Measurements from ENCODE around the gene LYST.

LYST gene

GRCh38 chr1:235844776-235845175, 21.9 kb downstream of the LYST start:
- Histone ChIP-seq H3K4me2 (ENCODE audit: low read depth, low read length, poor library complexity, severe bottlenecking) (no peak overlapping the region), H3K9ac (ENCODE audit: low read depth, low read length, poor library complexity, severe bottlenecking) (no peak overlapping the region), H3K9me3 (ENCODE audit: insufficient read depth, low read depth, low read length) (no peaks in the 10 kb centered on the region), H3K36me3 (ENCODE audit: insufficient read depth, low read length) (no peaks in the 10 kb centered on the region), H3K27me3 (ENCODE audit: insufficient read depth, low read length, poor library complexity, severe bottlenecking) (no peaks in the 10 kb centered on the region), H3K79me2 (ENCODE audit: insufficient read depth, low read length) (no peaks in the 10 kb centered on the region), H4K20me1 (ENCODE audit: insufficient read depth, low read length, poor library complexity, severe bottlenecking) (no peaks in the 10 kb centered on the region), H3F3A (ENCODE audit: low read depth) (no peaks in the 10 kb centered on the region), H3K4me3 (ENCODE audit: low read length, poor library complexity, severe bottlenecking) (no peak overlapping the region), H2AFZ (ENCODE audit: low read length) (no peak overlapping the region), H3K4me1 (ENCODE audit: insufficient read depth, low read length, poor library complexity, severe bottlenecking) (no peaks in the 10 kb centered on the region), H3K9me2 (replicated peaks; ENCODE audit: low read depth, low read length) (no peaks in the 10 kb centered on the region)
- no peak for TF ChIP-seq CTCF (conservative IDR thresholded peaks at IDR 0.05; ENCODE audit: low read length)
- no peak for TF ChIP-seq EZH2phosphoT487 (IDR thresholded peaks at IDR 0.05; ENCODE audit: borderline replicate concordance)

GRCh38 chr1:235843461-235843961, 23.2 kb downstream of the LYST start:
- Histone ChIP-seq H4K20me1 (ENCODE audit: insufficient read depth, low read length, poor library complexity, severe bottlenecking) (no peaks in the 10 kb centered on the region), H3K79me2 (ENCODE audit: insufficient read depth, low read length) (no peaks in the 10 kb centered on the region), H3K36me3 (ENCODE audit: insufficient read depth, low read length) (no peaks in the 10 kb centered on the region), H3K9me3 (ENCODE audit: insufficient read depth, low read depth, low read length) (no peaks in the 10 kb centered on the region), H2AFZ (ENCODE audit: low read length) (no peak overlapping the region), H3K27me3 (ENCODE audit: insufficient read depth, low read length, poor library complexity, severe bottlenecking) (no peaks in the 10 kb centered on the region), H3K4me1 (ENCODE audit: insufficient read depth, low read length, poor library complexity, severe bottlenecking) (no peaks in the 10 kb centered on the region), H3K4me3 (ENCODE audit: low read length, poor library complexity, severe bottlenecking) (no peak overlapping the region), H3K9me2 (replicated peaks; ENCODE audit: low read depth, low read length) (no peaks in the 10 kb centered on the region), H3K4me2 (ENCODE audit: low read depth, low read length, poor library complexity, severe bottlenecking) (no peak overlapping the region), H3F3A (ENCODE audit: low read depth) (no peaks in the 10 kb centered on the region), H3K9ac (ENCODE audit: low read depth, low read length, poor library complexity, severe bottlenecking) (no peak overlapping the region)
- no peak for TF ChIP-seq EZH2phosphoT487 (IDR thresholded peaks at IDR 0.05; ENCODE audit: borderline replicate concordance)
- peak; percentile 72 for TF ChIP-seq CTCF (conservative IDR thresholded peaks at IDR 0.05; ENCODE audit: low read length)

GRCh38 chr1:235841938-235842545, 24.7 kb downstream of the LYST start:
- H3K27me3 ChIP-seq (ENCODE audit: insufficient read depth, low read length, poor library complexity, severe bottlenecking), result no peaks in the 10 kb centered on the region
- no peaks in the 10 kb centered on the region for H3K9me2 ChIP-seq (replicated peaks; ENCODE audit: low read depth, low read length)
- no peaks in the 10 kb centered on the region for H3F3A ChIP-seq (ENCODE audit: low read depth)
- H3K4me2 ChIP-seq (ENCODE audit: low read depth, low read length, poor library complexity, severe bottlenecking), result no peak overlapping the region
- H3K4me1 ChIP-seq (ENCODE audit: insufficient read depth, low read length, poor library complexity, severe bottlenecking), result no peaks in the 10 kb centered on the region
- no peak overlapping the region for H3K9ac ChIP-seq (ENCODE audit: low read depth, low read length, poor library complexity, severe bottlenecking)
- no peaks in the 10 kb centered on the region for H4K20me1 ChIP-seq (ENCODE audit: insufficient read depth, low read length, poor library complexity, severe bottlenecking)
- no peaks in the 10 kb centered on the region for H3K36me3 ChIP-seq (ENCODE audit: insufficient read depth, low read length)
- H3K4me3 ChIP-seq (ENCODE audit: low read length, poor library complexity, severe bottlenecking), result no peak overlapping the region
- H3K79me2 ChIP-seq (ENCODE audit: insufficient read depth, low read length), result no peaks in the 10 kb centered on the region
- H3K9me3 ChIP-seq (ENCODE audit: insufficient read depth, low read depth, low read length), result no peaks in the 10 kb centered on the region
- H2AFZ ChIP-seq (ENCODE audit: low read length), result no peak overlapping the region
- TF ChIP-seq CTCF (conservative IDR thresholded peaks at IDR 0.05; ENCODE audit: low read length), result no peak
- no peak for TF ChIP-seq EZH2phosphoT487 (IDR thresholded peaks at IDR 0.05; ENCODE audit: borderline replicate concordance)
